GM21529 (cell line): Measurements from ENCODE around the gene ACTG2.

ENCODE experiments used
- ATAC-seq: cut with Tn5 transposase; IDR thresholded peaks from one replicate; pipeline ENCODE4 v1.9.1; 2021; ENCODE audit not compliant: unreplicated experiment

The ACTG2 gene

DNA sequence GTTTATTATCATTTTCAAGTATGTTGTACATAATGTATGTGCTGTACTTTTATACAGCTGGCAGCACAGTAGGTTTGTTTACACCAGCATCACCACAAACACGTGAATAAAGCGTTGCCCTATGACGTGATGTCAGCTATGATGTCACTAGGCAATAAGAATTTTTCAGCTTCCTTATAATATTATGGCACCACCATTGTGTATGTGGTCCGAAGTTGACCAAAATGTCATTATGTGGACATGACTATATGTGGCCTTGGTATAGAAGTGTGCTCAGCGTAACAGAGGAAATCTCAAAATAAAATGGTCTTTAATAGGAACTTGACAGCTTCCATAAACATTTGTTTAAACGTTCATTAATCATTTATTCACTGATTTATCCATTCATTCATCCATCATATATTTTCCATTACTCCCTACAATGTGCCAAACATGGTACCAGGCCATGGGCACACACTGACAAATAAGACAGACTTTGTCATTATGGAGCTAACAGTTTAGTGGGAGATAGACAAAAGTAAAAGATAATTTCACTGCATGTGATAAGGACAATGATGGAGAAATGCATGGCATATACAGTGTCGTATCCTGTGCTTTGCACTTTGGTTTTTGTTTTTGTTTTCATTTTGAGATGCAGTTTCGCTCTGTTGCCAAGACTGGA, 18.9 kb downstream of the ACTG2 start:
- ATAC-seq: no peak

DNA sequence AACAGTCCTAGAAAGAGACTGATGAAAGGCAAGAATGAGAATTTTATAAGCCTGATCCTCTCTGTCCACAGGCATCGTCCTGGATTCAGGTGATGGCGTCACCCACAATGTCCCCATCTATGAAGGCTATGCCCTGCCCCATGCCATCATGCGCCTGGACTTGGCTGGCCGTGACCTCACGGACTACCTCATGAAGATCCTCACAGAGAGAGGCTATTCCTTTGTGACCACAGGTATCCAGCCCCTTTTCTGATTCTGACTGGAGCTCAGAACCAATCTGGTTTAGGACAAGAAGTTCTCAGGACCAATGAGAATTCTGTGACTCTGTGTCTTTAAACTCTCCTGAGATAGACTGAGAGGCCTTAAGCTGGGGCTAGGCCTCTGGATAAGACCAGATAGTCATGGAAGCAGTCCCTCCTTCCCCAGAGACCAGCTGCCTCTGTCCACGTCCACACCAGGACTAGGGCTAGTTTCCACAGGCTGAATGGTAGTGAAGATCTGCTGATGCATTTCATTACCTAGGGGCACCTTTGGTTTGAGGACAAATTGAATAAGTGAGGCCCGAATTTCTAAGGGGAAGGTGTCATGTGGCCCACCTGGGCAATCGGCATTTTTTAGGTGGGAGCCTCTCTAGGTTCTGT, 20.7 kb downstream of the ACTG2 start:
- no peak for ATAC-seq

DNA sequence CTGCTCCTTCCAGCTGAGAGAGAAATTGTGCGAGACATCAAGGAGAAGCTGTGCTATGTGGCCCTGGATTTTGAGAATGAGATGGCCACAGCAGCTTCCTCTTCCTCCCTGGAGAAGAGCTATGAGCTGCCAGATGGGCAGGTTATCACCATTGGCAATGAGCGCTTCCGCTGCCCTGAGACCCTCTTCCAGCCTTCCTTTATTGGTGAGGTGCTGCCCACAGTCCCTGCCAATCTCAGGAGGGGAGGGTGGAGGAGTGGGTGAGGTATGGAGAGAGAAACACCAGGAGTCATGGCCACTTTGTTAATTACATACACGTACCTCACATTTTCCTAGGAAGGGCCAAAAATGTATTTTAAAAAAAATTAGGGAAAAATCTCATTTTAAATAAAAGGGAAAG, 21.9 kb downstream of the ACTG2 start:
- no peak for ATAC-seq

DNA sequence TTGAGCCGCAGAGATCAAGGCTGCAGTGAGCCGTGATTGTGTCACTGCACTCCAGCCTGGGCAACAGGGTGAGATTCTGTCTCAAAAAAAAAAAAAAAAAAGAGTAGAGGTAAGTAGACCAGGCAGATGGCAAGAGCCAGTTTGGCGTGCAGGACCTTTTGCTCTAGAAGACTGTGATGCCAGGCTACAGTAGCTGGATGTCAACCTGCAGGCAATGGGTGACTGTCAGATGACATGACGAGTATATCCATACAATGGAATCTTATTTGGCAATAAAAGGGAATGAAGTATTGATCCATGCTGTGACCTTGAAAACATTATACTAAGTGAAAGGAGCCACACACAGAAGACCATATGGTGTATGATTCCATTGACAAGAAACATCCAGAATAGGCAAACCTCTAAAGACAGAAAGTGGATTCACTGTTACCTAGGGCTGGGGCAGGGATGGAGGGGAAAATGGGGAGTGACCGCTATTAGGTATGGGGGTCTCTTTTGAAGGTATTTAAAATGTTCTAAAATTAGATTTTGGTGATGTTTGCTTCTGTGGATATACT, 22.7 kb downstream of the ACTG2 start:
- no peak for ATAC-seq

DNA sequence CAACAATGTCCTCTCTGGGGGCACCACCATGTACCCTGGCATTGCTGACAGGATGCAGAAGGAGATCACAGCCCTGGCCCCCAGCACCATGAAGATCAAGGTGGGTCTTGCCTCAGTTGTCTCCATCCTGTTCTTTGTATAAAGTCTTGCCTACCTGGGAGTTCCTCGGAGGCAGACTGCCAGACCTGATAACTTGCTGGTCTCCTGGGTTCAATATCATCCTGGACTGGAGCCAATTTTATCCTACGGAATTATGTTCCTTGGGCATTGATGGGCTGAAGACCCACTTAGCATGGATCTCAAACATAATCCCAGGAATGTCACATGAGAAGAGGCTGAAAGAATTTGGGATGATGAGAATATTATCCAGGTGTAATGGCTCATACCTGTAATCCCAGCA, 23.9 kb downstream of the ACTG2 start:
- no peak for ATAC-seq

DNA sequence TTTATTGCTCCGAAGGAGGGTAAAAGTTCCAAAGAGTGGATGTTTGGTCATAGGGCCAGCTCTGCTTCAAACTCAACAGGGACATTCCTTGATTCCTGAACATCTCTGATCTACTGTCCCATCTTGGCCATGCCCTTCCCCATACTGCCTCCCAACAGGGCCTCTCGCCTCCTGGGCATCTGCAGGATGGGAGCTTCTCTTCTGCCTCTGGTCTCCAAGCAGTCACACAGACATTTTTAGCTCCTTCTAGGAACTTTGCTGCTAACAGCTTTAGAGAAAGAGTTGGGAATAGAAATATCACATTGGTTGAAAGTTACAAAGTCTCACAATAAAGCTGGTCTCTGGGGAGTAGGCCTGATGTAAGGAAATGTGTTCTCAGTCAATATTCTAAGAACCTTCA, 24.5 kb downstream of the ACTG2 start:
- ATAC-seq: no peak

DNA sequence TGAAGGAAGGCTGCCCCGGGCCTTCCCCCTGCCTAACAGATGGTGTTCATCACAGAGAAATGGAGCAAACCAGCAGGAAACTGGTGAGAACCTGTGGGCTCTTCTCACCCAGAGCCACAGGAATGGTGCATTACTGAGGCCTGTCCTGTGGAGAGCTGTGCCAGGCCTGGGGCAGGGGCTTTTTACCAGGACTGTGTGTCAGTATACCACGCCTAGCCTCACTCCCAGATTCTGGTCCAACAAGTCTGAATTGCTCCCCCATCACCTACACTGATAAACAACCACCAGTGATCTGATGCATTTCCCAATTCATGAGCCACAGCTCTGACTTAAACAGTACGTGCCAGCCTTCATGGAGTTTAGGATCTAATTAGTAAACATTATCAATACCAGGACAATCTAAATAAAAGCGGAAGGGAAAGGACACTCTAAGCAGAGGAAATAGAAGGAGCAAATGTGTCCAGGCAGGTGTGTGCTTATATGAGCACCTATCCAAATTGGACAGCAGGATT, 24.9 kb downstream of the ACTG2 start:
- no peak for ATAC-seq

DNA sequence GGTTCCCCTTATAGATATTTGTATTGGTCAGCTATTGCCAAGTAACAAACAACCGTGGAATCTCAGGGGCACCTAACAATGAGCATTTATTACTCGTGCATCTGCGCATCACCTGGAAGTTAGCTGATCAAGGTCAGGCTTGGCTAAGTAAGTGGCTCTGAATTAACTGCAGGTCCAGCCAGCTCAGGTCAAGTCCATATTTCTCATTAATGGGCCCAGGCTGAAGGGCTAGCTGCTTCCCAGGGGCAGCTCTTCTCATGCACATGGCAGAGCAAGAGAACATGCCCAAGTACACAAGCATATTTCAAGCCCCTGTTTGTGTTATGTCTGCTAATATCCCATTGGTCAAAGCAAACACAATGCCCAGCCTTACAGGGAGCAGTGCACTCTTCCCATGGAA, 26.0 kb downstream of the ACTG2 start:
- no peak for ATAC-seq

DNA sequence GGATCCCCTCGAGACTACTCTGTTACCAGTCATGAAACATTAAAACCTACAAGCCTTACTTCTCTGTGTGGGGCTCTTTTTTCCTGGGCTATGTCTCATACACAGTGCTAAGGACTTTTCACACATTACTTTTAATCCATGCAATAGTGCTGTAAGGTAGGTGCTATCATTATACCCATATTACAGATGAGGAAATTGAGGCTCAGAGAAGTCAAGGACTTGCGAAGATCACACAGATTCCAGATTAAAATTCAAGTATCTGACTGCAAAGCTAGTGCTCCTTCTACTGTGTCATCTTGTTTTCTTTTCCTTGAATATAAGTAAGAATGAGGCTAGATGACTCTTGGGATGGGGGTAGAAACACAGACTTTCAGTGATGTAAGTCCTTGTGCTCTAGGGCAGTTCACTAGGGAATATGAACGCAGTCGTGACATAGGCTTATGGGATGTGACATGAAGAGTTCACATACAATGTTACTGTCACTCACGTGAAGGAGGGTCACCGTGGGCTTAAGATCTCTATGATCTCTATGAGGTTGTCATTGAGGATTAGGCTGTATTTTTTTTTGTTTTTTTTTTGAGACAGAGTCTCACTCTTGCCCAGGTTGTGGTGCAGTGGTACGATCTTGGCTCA, 26.9 kb downstream of the ACTG2 start:
- no peak for ATAC-seq

DNA sequence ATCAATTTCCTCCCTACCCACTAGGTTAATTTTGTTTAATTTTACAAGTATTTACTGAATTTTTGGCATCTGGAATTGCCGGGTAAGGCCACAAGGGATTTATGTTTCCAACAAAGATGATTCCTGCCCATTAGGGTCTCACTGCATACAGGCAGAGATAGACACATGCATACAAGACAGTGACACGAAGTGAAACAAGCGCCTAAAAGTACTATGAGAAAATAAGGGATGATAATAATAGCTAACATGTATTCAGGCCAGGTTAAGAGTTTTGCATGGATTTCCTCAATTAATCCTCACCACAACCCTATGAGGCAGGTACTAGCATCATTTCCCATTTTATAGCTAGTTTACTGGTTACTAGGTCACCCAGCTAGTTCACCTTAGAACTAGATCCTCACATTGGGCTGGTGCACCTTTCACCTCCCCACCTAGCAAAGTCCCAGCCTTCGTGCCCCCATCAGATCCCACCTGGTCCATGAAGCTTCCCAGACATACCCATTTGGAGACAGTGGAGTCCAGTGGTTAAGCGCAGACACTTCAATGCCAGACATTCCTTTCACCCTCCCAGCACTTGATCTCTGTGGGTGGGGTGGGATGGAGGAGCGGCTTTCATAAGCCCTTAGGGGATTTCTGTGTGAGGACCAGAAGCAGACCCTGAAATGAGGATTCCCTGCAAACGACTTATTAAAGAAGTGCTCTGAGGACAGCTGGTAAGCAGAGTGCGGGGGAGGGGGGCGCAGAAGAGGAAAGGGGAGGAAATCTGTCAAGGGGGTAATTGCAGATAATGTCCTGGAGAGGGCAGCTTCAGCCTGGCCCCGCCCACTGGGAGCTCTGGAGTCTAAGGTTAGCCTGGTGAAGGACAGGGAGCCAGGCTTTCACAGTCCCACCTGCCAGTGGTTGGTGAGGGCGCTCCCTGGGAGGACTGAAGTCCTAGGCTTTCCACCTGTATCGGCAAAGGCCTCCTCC, 28.1 kb downstream of the ACTG2 start:
- no peak for ATAC-seq

DNA sequence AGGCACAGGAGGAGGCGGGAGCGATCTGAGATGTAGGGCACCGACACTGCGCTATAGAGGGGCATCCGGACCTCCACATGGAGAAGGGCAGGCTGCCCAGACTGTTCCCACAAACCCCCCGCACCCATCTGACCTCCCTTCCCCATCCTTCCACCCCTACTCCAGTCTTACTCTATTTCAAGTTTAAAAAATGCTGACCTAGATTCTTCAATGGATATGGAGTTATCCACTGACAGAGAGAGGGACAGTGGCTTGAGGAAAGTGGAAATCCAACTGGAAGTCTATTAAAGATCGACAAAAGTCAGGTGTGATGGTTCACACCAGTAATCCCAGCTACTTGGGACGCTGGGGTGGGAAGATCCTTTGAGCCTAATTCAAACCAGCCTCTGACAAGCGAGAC, 28.8 kb downstream of the ACTG2 start:
- no peak for ATAC-seq

DNA sequence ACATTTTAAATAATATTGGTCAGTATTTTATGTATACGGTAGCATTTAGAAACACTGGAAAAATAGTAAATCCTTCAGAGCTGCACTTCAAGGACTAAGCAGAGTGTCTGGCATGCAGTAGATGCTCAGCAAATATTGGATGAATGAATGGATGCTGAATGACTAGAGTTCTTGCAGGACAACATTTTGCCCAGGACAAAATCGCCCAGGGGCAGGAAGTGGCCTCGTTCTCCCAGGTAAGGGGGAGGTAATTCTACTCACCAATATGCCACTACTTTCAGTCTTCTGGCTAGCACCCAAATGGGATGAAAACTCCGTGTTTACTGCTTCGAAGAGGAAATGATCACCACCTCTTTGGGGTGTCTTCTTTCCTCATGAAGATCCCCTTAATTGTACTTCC, 29.9 kb downstream of the ACTG2 start:
- ATAC-seq: no peak

DNA sequence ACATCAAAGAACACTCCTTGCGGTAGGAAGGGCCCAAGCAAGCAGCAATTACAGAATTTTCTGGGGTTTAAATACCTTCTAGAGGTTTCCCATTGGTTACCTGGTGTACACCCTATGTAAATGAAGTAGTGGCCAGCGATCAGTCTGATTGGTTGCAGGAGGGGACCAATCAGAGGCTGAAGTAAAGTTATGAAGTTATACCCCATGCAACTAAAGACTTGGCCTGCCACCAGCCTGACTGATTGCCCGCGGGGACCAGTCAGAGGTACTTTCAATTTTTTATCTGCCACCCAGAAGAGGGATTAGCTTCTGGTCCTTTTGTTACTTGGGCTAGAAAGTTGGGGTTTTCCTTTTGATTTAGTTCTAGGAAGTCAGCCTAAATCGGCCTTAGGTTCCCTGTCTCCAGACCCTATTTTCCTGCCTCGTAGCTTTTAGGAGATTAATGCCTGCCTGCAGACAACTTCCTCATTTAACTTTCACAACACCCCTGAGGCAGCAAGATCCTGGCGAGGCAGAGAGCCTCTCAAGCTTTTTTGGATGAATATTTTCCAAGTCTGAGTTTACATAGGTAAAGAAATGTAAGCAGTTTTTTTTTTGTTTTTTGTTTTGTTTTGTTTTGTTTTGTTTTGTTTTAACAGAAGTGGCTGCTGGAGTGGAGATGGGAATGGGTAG, 32.4 kb downstream of the ACTG2 start:
- ATAC-seq: no peak

DNA sequence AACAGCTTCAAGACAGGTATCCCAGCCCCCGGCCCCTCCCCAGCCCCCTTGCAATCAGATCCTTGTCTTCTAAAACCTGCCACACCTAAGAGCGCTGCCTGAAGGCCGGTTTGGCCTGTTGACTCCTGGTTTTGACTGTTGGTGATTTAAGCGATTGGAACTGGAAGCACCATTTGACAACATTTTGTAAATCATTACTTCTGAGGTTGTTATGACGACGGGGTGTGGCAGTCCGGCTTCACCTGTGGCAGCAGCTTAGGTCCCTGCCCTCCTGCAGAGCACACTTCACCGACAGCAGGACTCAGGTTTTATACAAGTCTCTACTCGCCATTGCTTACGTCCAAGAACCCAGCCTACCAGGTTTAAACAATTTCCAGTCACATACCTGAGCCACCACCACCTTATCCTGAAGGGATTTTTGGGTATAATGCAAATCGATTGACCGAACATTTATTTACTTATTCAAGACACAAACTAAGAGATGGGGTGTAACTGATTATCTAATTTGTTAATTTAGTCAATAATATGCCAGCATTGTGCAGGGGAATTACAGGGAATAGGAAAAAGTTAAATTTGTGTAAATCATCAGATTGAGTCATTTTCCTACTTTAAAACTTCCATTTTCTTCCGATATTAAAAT, 33.2 kb downstream of the ACTG2 start:
- no peak for ATAC-seq

DNA sequence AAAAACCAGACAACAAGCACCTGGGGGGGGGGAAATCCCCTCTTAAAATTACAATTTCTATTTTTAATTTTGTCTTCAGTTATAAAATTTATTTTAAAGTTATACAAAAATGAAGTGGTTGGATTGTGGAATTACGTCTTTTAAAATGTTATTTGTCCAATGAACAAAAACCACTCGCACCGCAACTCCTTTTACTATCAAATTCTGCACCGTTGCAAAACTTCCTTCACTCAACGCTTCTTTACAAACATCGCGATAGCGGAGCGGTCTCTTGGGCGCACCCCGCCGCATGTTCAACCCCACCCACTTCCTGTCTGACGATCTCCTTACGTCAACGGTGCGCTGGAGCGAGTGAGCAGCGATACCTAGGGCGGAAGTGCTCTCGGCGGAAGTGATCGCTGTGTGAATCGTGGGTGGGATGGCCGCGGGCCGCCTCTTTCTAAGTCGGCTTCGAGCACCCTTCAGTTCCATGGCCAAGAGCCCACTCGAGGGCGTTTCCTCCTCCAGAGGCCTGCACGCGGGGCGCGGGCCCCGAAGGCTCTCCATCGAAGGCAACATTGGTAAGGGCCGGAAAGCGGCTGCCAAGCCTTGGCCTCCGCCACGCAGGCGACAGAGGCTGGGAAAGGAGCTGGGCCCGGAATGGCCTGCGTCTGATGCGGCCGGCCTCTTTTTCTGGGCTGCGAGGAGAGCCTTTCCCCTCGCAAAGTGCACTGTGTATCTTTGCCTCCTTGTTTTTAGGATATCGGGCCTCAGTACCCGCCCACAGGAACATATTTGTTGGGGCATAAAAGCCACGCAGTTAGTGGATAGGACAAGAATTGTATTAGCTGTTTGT, 33.9 kb downstream of the ACTG2 start, which contains the start of gene DGUOK:
Gene DGUOK (plus strand): TSS at position 388 of the 835 bp plus-strand sequence. CDS start 31 bp downstream, at position 419.
- ATAC-seq: peak; percentile 100

DNA sequence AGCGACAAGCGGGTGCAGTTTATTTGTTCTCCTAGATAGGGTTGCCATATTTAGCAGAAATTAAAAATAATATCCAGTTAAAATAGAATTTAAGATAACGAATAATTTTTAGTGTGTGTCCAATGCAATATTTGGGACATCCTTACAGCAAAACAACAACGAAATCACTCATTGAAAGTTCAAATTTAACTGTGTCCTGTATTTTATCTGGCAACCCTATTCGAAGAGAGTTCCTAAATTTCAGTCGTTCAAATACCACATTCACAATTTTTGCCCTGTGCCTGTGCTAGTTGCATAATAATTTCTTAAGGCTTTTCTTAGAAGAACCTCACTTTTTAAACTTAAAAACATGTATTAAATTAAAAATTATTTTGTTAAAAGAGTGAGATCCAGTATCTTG, 34.5 kb downstream of the ACTG2 start:
- ATAC-seq: no peak

DNA sequence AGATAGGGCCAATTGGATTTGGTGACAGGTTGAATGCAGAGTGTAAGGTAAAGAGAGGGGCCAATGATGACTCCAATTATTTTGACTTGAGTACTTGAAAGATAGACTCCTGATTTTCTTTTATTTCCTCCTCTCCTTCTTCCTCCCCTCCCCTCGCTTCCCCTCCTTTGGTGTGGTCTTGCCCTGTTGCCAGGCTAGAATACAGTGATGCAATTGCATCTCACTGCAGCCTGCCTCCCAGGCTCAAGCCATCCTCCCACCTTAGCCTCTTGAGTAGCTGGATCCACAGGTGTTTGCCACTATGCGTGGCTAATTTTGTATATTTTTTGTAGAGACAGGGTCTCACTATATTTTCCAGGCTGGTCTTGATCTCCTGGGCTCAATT, 36.1 kb downstream of the ACTG2 start:
- no peak for ATAC-seq

DNA sequence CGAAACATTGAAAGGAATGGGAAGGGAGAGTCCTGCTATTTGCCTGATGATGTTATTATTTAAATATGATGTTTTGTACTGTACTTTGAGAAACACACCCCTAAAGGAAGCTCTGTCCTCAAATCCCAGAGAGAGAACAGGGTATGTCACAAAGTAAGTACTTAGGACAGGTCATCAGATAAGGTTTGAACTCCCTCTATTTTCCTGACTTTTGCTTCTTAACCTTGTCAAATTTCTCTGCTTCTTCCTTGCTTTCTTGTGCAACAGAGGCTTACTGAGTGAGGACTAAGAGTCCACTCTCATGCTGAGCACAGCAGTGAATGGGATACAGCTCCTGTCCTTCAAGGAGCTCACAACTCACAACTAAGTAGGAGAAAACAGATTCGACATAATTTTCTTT, 37.6 kb downstream of the ACTG2 start:
- ATAC-seq: no peak
